Myometrial cell (primary cell): ENCODE data around the gene CCR4. TPM values are rescaled to one million over a fixed set of nuclear protein-coding genes. Genes with fewer than 3 reads are reported as not detected.

Source experiments
- total RNA-seq: library from RNA; depleted of rRNA; stranded (reverse); fragments of >200 nt; gene quantifications from 2 replicates; pipeline ENCODE4 v1.2.3, GENCODE V29; 2015

CCR4 gene
- not detected in 2 replicates for total RNA-seq

DNA sequence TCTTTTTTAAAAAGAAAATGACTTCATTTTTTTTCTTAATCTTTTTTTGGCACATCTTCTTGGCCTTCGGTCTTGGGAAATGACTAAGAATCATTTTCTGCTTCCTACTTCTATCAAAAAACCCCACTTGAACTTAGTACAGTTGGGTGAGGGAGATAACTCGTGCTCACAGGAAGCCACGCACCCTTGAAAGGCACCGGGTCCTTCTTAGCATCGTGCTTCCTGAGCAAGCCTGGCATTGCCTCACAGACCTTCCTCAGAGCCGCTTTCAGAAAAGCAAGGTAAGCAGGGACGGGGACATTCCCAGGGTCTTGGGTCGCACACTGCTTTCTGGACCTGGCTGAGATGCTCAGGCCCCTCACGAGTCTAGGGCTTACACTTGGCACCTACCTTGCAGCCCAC, at the start of gene CCR4:
CCR4 (plus strand) TSS at position 235 of the 402 bp plus-strand sequence. CDS start 1,779 bp downstream, outside the sequence.

Other genes starting within 250 kb of the CCR4 start
- gene TRIM71, start 133.6 kb upstream of the CCR4 start, total RNA-seq = not detected in 2 replicates
- 99.2 and 113 TPM in 2 replicates for gene GLB1, start 145.5 kb downstream of the CCR4 start, total RNA-seq
- gene TMPPE, start 145.5 kb downstream of the CCR4 start, total RNA-seq = 0.89 and 3.2 TPM in 2 replicates
- gene CRTAP, start 162.4 kb downstream of the CCR4 start, total RNA-seq = 251 and 299 TPM in 2 replicates